Measurements from ENCODE around the gene RAN.

GRCh38 chr12:130922511-130922953 lies 50.7 kb downstream of the RAN start:
- no peak for TF ChIP-seq CTCF (IDR thresholded peaks at IDR 0.05; ENCODE audit: low read length)
- no peak for TF ChIP-seq EZH2 (optimal IDR thresholded peaks at IDR 0.05; ENCODE audit: low read depth, low read length)
